H9 (cell line): ENCODE data around the gene PHTF2. TPM values are rescaled to one million over a fixed set of nuclear protein-coding genes. Genes with fewer than 3 reads are reported as not detected.

Experiments
- DNase-seq: peaks from one replicate; pipeline ENCODE4 v3.0.0-alpha.2; 2017
- H2AFZ ChIP-seq: one replicate; pipeline ENCODE4 v1.6.1; 2013; ENCODE audit warnings: mild to moderate bottlenecking, low read length, control low read depth, moderate library complexity
- H2AK5ac ChIP-seq: 2 replicates; pipeline ENCODE4 v1.6.1; 2013; ENCODE audit warnings: low read length, control low read depth, mixed read lengths; ENCODE audit not compliant: insufficient read length
- H2BK120ac ChIP-seq: one replicate; pipeline ENCODE4 v1.6.1; 2013; ENCODE audit warnings: low read depth, mild to moderate bottlenecking, low read length, control low read depth, inconsistent platforms; ENCODE audit not compliant: poor library complexity, severe bottlenecking
- H2BK12ac ChIP-seq: 2 replicates; pipeline ENCODE4 v1.6.1; 2013; ENCODE audit warnings: low read length, control low read depth, mixed read lengths, low read depth; ENCODE audit not compliant: insufficient read length
- H2BK15ac ChIP-seq: 2 replicates; pipeline ENCODE4 v1.6.1; 2013; ENCODE audit warnings: low read depth, low read length, control low read depth
- H2BK20ac ChIP-seq: one replicate; pipeline ENCODE4 v1.6.1; 2013; ENCODE audit warnings: low read depth, mild to moderate bottlenecking, low read length, control low read depth, inconsistent platforms; ENCODE audit not compliant: poor library complexity, severe bottlenecking
- H2BK5ac ChIP-seq: 2 replicates; pipeline ENCODE4 v1.6.1; 2013; ENCODE audit warnings: low read length, control low read depth, mixed read lengths; ENCODE audit not compliant: insufficient read length
- H3K14ac ChIP-seq: 2 replicates; pipeline ENCODE4 v1.6.1; 2013; ENCODE audit warnings: low read length, control low read depth; ENCODE audit not compliant: insufficient read depth
- H3K18ac ChIP-seq: 2 replicates; pipeline ENCODE4 v1.6.1; 2013; ENCODE audit warnings: low read depth, mild to moderate bottlenecking, mixed read lengths, low read length, control low read depth; ENCODE audit not compliant: insufficient read length
- H3K23ac ChIP-seq: 2 replicates; pipeline ENCODE4 v1.6.1; 2013; ENCODE audit warnings: low read length, control low read depth, mixed read lengths, low read depth; ENCODE audit not compliant: insufficient read length
- H3K23me2 ChIP-seq: 2 replicates; pipeline ENCODE4 v1.6.1; 2013; ENCODE audit warnings: low read depth, mild to moderate bottlenecking, mixed read lengths, low read length, control low read depth; ENCODE audit not compliant: insufficient read length, poor library complexity, severe bottlenecking
- H3K27ac ChIP-seq: 2 replicates; pipeline ENCODE4 v1.5.1; 2013; ENCODE audit warnings: low read length, control low read depth, mixed read lengths, low read depth; ENCODE audit not compliant: insufficient read length
- H3K27me3 ChIP-seq: 2 replicates; pipeline ENCODE4 v1.6.1; 2013; ENCODE audit warnings: low read length, control low read depth, inconsistent platforms; ENCODE audit not compliant: insufficient read depth
- H3K4ac ChIP-seq: 2 replicates; pipeline ENCODE4 v1.6.1; 2013; ENCODE audit warnings: low read depth, mild to moderate bottlenecking, control low read depth, inconsistent platforms, low read length, moderate library complexity
- H3K4me1 ChIP-seq: 2 replicates; pipeline ENCODE4 v1.6.1; 2013; ENCODE audit warnings: low read length, control low read depth, inconsistent platforms; ENCODE audit not compliant: insufficient read depth
- H3K4me2 ChIP-seq: 2 replicates; pipeline ENCODE4 v1.6.1; 2013; ENCODE audit warnings: low read length, control low read depth, mixed read lengths; ENCODE audit not compliant: insufficient read length, insufficient read depth
- H3K56ac ChIP-seq: 2 replicates; pipeline ENCODE4 v1.6.1; 2013; ENCODE audit warnings: low read depth, mild to moderate bottlenecking, mixed read lengths, low read length, control low read depth; ENCODE audit not compliant: insufficient read length
- H3K79me1 ChIP-seq: 2 replicates; pipeline ENCODE4 v1.6.1; 2013; ENCODE audit warnings: low read depth, mild to moderate bottlenecking, moderate library complexity, low read length, control low read depth, inconsistent platforms; ENCODE audit not compliant: insufficient read depth, poor library complexity, severe bottlenecking
- H3K79me2 ChIP-seq: 2 replicates; pipeline ENCODE4 v1.6.1; 2013; ENCODE audit warnings: low read length, control low read depth, inconsistent platforms; ENCODE audit not compliant: insufficient read depth
- H3K9ac ChIP-seq: 2 replicates; pipeline ENCODE4 v1.6.1; 2013; ENCODE audit warnings: low read length, control low read depth, mixed read lengths; ENCODE audit not compliant: insufficient read length; ENCODE audit errors: extremely low read depth
- H3K9me3 ChIP-seq: one replicate; pipeline ENCODE4 v1.6.1; 2013; ENCODE audit warnings: low read depth, low read length, inconsistent platforms; ENCODE audit not compliant: control insufficient read depth
- H3T11ph ChIP-seq: one replicate; pipeline ENCODE4 v1.6.1; 2013; ENCODE audit warnings: mild to moderate bottlenecking, low read length, control low read depth, inconsistent platforms
- H4K20me1 ChIP-seq: one replicate; pipeline ENCODE4 v1.6.1; 2013; ENCODE audit not compliant: control insufficient read depth, insufficient read length, insufficient read depth
- H4K5ac ChIP-seq: 2 replicates; pipeline ENCODE4 v1.6.1; 2013; ENCODE audit warnings: low read depth, mild to moderate bottlenecking, mixed read lengths, low read length, control low read depth; ENCODE audit not compliant: insufficient read length
- H4K8ac ChIP-seq: replicated peaks from 2 replicates; pipeline ENCODE4 v1.6.1; 2013; ENCODE audit warnings: low read length, control low read depth, mixed read lengths, low read depth; ENCODE audit not compliant: insufficient read length
- H4K91ac ChIP-seq: 2 replicates; pipeline ENCODE4 v1.6.1; 2013; ENCODE audit warnings: low read depth, mild to moderate bottlenecking, moderate library complexity, mixed read lengths, low read length, control low read depth; ENCODE audit not compliant: insufficient read length
- H3K27ac Mint-ChIP-seq, 3 experiments: 2 replicates in 2 of 3; 3 replicates in 1 of 3; pipeline ENCODE4 v1.8.0; 2020 to 2021; ENCODE audit warnings: mixed read lengths in 3 of 3, mild to moderate bottlenecking in 1 of 3, moderate library complexity in 1 of 3
- H3K27me3 Mint-ChIP-seq: 2 replicates; pipeline ENCODE4 v1.8.0; 2021; ENCODE audit warnings: low read depth, mild to moderate bottlenecking, moderate library complexity, mixed read lengths
- H3K36me3 Mint-ChIP-seq, 3 experiments: 2 replicates in 2 of 3; 3 replicates in 1 of 3; pipeline ENCODE4 v1.8.0; 2020 to 2021; ENCODE audit warnings: low read depth in 3 of 3, mixed read lengths in 3 of 3; ENCODE audit not compliant: insufficient read depth in 1 of 3
- H3K4me1 Mint-ChIP-seq, 2 experiments: 2 replicates each; pipeline ENCODE4 v1.8.0; 2020; ENCODE audit warnings: mixed read lengths in 2 of 2
- H3K4me3 Mint-ChIP-seq, 2 experiments: 2 replicates in 1 of 2; 3 replicates in 1 of 2; pipeline ENCODE4 v1.8.0; 2020 to 2021; ENCODE audit warnings: mild to moderate bottlenecking in 2 of 2, mixed read lengths in 2 of 2, moderate library complexity in 1 of 2
- H3K9me3 Mint-ChIP-seq, 2 experiments: 2 replicates in 1 of 2; 3 replicates in 1 of 2; pipeline ENCODE4 v1.8.0; 2020; ENCODE audit warnings: mild to moderate bottlenecking in 2 of 2, mixed read lengths in 2 of 2, moderate library complexity in 1 of 2
- CTCF ChIP-seq: fragments of 200-600 bp; sonication (generic); conservative IDR thresholded peaks from 3 replicates; pipeline ENCODE4 v1.8.0; 2021; ENCODE audit warnings: antibody characterized with exemption, mild to moderate bottlenecking
- WGBS: extraction: QIAGEN DNeasy Blood & Tissue Kit; methylation state at CpG from one replicate; pipeline ENCODE4 v1.1.7; 2013; ENCODE audit warnings: missing lambda C conversion rate, low lambda C conversion rate, mixed read lengths; ENCODE audit not compliant: insufficient read length; ENCODE audit errors: extremely low coverage; 5-methylcytosine and 5-hydroxymethylcytosine counted together
- total RNA-seq: library from RNA; stranded (reverse); gene quantifications from 2 replicates; pipeline ENCODE4 v1.2.1, GENCODE V29; 2021

Gene PHTF2
- total RNA-seq, 1 experiment from 2014 or later = 16.2 TPM

GRCh38 chr7:77979219-77979618 lies 180.6 kb downstream of the PHTF2 start:
- H3K36me3 Mint-ChIP-seq = no peaks in the 10 kb centered on the region
- H3K27ac Mint-ChIP-seq = no peak overlapping the region
- Histone ChIP-seq H3K27me3 (no peaks in the 10 kb centered on the region), H4K5ac (no peak overlapping the region), H3K79me1 (no peaks in the 10 kb centered on the region), H2BK120ac (no peak overlapping the region), H3K27ac (no peak overlapping the region), H3K14ac (no peak overlapping the region), H2AFZ (no peak overlapping the region), H3K23me2 (no peaks in the 10 kb centered on the region), H3K23ac (no peak overlapping the region), H2BK15ac (no peak overlapping the region), H2BK5ac (no peak overlapping the region), H4K91ac (no peak overlapping the region), H2BK20ac (no peak overlapping the region), H4K8ac (no peak overlapping the region), H3K4ac (no peak overlapping the region), H3K56ac (no peak overlapping the region), H2AK5ac (no peak overlapping the region), H4K20me1 (no peaks in the 10 kb centered on the region), H2BK12ac (no peak overlapping the region), H3K9me3 (no peaks in the 10 kb centered on the region), H3K4me2 (no peak overlapping the region), H3K79me2 (no peaks in the 10 kb centered on the region), H3K9ac (no peak overlapping the region), H3K4me1 (no peaks in the 10 kb centered on the region; the same call in 1 of the 2 replicates), H3T11ph (no peak overlapping the region), H3K18ac (no peak overlapping the region)
- H3K4me1 Mint-ChIP-seq = peaks cover 0 to 6% of the 10 kb centered on the region in 2 experiments; a peak in 2 of 4 replicates
- DNase-seq = no peak
- peaks cover 1% of the 10 kb centered on the region; the same call in 1 of the 2 replicates for H3K27me3 Mint-ChIP-seq
- H3K4me3 Mint-ChIP-seq = no peak overlapping the region
- TF ChIP-seq CTCF = no peak
- no CpG with 5 or more reads among the region's 5 CpGs for WGBS
- H3K9me3 Mint-ChIP-seq = no peaks in the 10 kb centered on the region
